ENCODE data around the gene SYNDIG1. TPM values are rescaled to one million over a fixed set of nuclear protein-coding genes. Genes with fewer than 3 reads are reported as not detected.

Gene SYNDIG1
- total RNA-seq, 2 donors from 2014 or later = 0.78 TPM; not detected in 1

DNA sequence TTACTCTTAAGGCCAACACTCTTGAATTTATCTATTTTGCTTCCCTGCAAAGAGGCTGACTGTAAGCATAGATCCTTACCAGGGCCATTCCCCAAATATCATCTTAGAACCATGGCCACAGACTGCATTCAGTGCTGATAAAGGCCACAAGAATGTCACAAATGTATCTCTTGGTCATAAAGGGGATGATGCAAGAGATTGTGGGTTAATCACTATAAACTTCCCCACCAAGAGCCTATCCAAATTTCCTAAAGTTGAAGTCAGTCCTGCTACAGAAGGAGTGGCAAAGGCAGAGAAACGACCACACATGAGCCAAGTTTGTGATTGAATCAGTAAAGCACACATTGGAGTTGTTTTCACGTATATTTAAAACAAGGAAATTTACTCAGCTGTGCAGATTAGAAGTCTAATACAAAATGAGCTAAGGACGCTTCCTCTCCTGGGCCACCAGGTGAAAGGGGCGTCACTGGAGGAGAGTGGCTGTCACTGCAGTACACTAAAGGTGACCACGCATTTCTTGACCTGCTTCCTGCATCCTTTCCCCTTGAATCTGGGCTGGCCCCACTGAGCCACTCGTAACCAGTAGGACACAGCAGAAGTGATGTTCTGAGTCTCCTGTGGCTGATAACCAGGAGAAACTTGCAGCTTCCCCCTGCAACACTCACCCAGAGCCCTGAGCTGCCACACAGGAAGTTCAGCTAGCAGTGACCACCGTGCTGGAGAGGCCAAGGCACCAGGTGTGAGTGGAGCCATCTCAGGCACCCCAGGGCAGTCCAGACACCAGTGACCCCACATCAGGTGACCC lies 181.9 kb downstream of the SYNDIG1 start:
- no peak for DNase-seq
- TF ChIP-seq, protein P1, sequence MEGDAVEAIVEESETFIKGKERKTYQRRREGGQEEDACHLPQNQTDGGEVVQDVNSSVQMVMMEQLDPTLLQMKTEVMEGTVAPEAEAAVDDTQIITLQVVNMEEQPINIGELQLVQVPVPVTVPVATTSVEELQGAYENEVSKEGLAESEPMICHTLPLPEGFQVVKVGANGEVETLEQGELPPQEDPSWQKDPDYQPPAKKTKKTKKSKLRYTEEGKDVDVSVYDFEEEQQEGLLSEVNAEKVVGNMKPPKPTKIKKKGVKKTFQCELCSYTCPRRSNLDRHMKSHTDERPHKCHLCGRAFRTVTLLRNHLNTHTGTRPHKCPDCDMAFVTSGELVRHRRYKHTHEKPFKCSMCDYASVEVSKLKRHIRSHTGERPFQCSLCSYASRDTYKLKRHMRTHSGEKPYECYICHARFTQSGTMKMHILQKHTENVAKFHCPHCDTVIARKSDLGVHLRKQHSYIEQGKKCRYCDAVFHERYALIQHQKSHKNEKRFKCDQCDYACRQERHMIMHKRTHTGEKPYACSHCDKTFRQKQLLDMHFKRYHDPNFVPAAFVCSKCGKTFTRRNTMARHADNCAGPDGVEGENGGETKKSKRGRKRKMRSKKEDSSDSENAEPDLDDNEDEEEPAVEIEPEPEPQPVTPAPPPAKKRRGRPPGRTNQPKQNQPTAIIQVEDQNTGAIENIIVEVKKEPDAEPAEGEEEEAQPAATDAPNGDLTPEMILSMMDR (IDR thresholded peaks at IDR 0.05) = no peak
- no peak for TF ChIP-seq POLR2A (IDR thresholded peaks at IDR 0.05)

GRCh38 chr20:24651976-24652345 lies 182.5 kb downstream of the SYNDIG1 start:
- no peaks in the 10 kb centered on the region for H3K27me3 ChIP-seq
- H3K9me3 ChIP-seq = no peaks in the 10 kb centered on the region
- WGBS, 2 donors = 83 to 93% methylated on average over 4 of the region's 4 CpGs
- no peak overlapping the region for H3K4me3 ChIP-seq
- no peaks in the 10 kb centered on the region for H3K36me3 ChIP-seq (replicated peaks in 1 of 2; ENCODE audit: insufficient read depth in 1 of 2, low read depth in 2 of 2)
- intact Hi-C loops (cut with DNase I) = no loop called here
- H3K4me1 ChIP-seq = no peaks in the 10 kb centered on the region
- no peak overlapping the region for H3K27ac ChIP-seq
- DNase-seq = no peak
- ATAC-seq = no peak
- TF ChIP-seq, protein P1 (IDR thresholded peaks at IDR 0.05) = no peak
- TF ChIP-seq POLR2A (IDR thresholded peaks at IDR 0.05) = no peak

More for the DNA sequence above, 181.9 kb downstream of the SYNDIG1 start:
- WGBS, 2 donors = 41 to 55% methylated on average over 7 of the region's 7 CpGs
- no peaks in the 10 kb centered on the region for H3K36me3 ChIP-seq (replicated peaks in 1 of 2; ENCODE audit: insufficient read depth in 1 of 2, low read depth in 2 of 2)
- no peaks in the 10 kb centered on the region for H3K4me1 ChIP-seq
- no peaks in the 10 kb centered on the region for H3K9me3 ChIP-seq
- H3K27me3 ChIP-seq = no peaks in the 10 kb centered on the region
- intact Hi-C loops (cut with DNase I) = no loop called here
- H3K4me3 ChIP-seq = no peak overlapping the region
- no peak overlapping the region for H3K27ac ChIP-seq
- ATAC-seq = no peak

DNA sequence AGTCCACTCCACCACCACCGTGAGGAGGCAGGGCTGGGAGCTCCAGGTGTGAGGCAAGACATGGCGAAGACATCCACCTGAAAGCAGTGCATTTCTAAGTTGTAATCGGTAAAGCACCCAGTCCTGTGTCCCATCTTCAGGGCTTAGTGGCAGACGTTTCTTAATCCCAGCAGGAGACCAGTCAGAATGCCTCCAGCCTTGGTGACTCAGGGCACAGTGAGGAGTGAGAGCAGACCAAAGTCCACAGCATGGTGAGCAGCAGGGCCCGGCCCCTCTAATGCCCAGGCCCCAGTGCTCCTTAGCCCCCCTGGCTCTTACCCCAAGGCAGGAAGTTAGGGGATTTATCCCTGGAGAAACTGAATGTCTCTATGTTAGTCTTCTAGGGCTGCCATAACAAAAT lies 183.9 kb downstream of the SYNDIG1 start:
- WGBS, 2 donors = 82 to 84% methylated on average over 3 to 5 of the region's 5 CpGs
- Histone ChIP-seq H3K4me1 (no peaks in the 10 kb centered on the region), H3K36me3 (replicated peaks in 1 of 2; ENCODE audit: insufficient read depth in 1 of 2, low read depth in 2 of 2) (no peaks in the 10 kb centered on the region), H3K27me3 (no peaks in the 10 kb centered on the region), H3K27ac (no peak overlapping the region), H3K9me3 (no peaks in the 10 kb centered on the region), H3K4me3 (no peak overlapping the region)
- intact Hi-C loops (cut with DNase I) = no loop called here
- TF ChIP-seq, protein P1 (IDR thresholded peaks at IDR 0.05) = no peak
- no peak for TF ChIP-seq POLR2A (IDR thresholded peaks at IDR 0.05)
- ATAC-seq (no peak), DNase-seq (no peak)

GRCh38 chr20:24654425-24654824 lies 185.0 kb downstream of the SYNDIG1 start:
- H3K36me3 ChIP-seq (replicated peaks in 1 of 2; ENCODE audit: insufficient read depth in 1 of 2, low read depth in 2 of 2) = no peaks in the 10 kb centered on the region
- no peaks in the 10 kb centered on the region for H3K27me3 ChIP-seq
- no peak for TF ChIP-seq POLR2A (IDR thresholded peaks at IDR 0.05)
- TF ChIP-seq, protein P1 (IDR thresholded peaks at IDR 0.05) = no peak
- no peaks in the 10 kb centered on the region for H3K4me1 ChIP-seq
- H3K4me3 ChIP-seq = no peak overlapping the region
- no peak for ATAC-seq
- 11 to 15% methylated on average over 1 of the region's 1 CpG for WGBS, 2 donors
- no peaks in the 10 kb centered on the region for H3K9me3 ChIP-seq
- no peak overlapping the region for H3K27ac ChIP-seq
- no peak for DNase-seq
- intact Hi-C loops (cut with DNase I) = no loop called here

GRCh38 chr20:24656391-24656790 lies 187.0 kb downstream of the SYNDIG1 start:
- no peak for TF ChIP-seq POLR2A (IDR thresholded peaks at IDR 0.05)
- TF ChIP-seq, protein P1 (IDR thresholded peaks at IDR 0.05) = no peak
- no peak for DNase-seq
- no peaks in the 10 kb centered on the region for H3K27me3 ChIP-seq
- H3K27ac ChIP-seq = no peak overlapping the region
- intact Hi-C loops (cut with DNase I) = no loop called here
- no peaks in the 10 kb centered on the region for H3K9me3 ChIP-seq
- no peak overlapping the region for H3K4me3 ChIP-seq
- no peak for ATAC-seq
- H3K36me3 ChIP-seq (replicated peaks in 1 of 2; ENCODE audit: insufficient read depth in 1 of 2, low read depth in 2 of 2) = no peaks in the 10 kb centered on the region
- no peaks in the 10 kb centered on the region for H3K4me1 ChIP-seq
- 78 to 85% methylated on average over 8 to 12 of the region's 12 CpGs for WGBS, 2 donors

Measured in body of pancreas (tissue), 4 donors.